GM13976 (cell line): ENCODE data around the gene MYLK2.

Experiments
- DNase-seq: peaks from one replicate; pipeline ENCODE4 v3.0.0; 2012; ENCODE audit warnings: low spot score
- CTCF ChIP-seq: IDR thresholded peaks from 2 replicates; pipeline ENCODE4 v1.5.1; 2012; ENCODE audit warnings: borderline replicate concordance, mild to moderate bottlenecking; ENCODE audit not compliant: insufficient read depth; ENCODE audit errors: extremely low read depth, missing control alignments, control extremely low read depth
- in situ Hi-C: fragments of 300-500 bp; cut with MboI; formaldehyde crosslinking; loops from one replicate; pipeline ENCODE4 v1.12.0; 2022; ENCODE audit warnings: low sequenced_read_pairs, mixed read lengths, inconsistent platforms; ENCODE audit not compliant: unreplicated experiment

The MYLK2 gene

GRCh38 chr20:31829731-31830130, 10.6 kb downstream of the MYLK2 start:
- in situ Hi-C loops, result loop anchor here (10.0 to 25.0 kb wide), 2 partner anchors 195 to 833 kb away; partner anchors contain the start of gene C20orf203
- no peak for DNase-seq
- no peak for TF ChIP-seq CTCF

- no peak for DNase-seq
- TF ChIP-seq CTCF, result no peak
- in situ Hi-C loops, result loop anchor here (10.0 to 25.0 kb wide), 2 partner anchors 194 to 832 kb away; partner anchors contain the start of gene C20orf203
These were observed 11.3 kb downstream of the MYLK2 start for GRCh38 chr20:31830406-31830981.

- no peak for DNase-seq
- in situ Hi-C loops, result loop anchor here (10.0 to 25.0 kb wide), 2 partner anchors 194 to 831 kb away; partner anchors contain the start of gene C20orf203
- no peak for TF ChIP-seq CTCF
These were observed 12.1 kb downstream of the MYLK2 start for GRCh38 chr20:31831211-31831610.

- in situ Hi-C loops, result loop anchor here (10.0 to 25.0 kb wide), 2 partner anchors 193 to 830 kb away; partner anchors contain the start of gene C20orf203
- DNase-seq, result no peak
- no peak for TF ChIP-seq CTCF
These were observed 12.7 kb downstream of the MYLK2 start for GRCh38 chr20:31831771-31832306.

GRCh38 chr20:31833130-31833930, 14.2 kb downstream of the MYLK2 start:
- in situ Hi-C loops, result loop anchor here (10.0 to 25.0 kb wide), 2 partner anchors 191 to 829 kb away; partner anchors contain the start of gene C20orf203
- TF ChIP-seq CTCF, result peak; percentile 80
- peak; percentile 87 for DNase-seq

- no peak for DNase-seq
- in situ Hi-C loops, result loop anchor here (10.0 to 25.0 kb wide), 2 partner anchors 191 to 828 kb away; partner anchors contain the start of gene C20orf203
These were observed 14.9 kb downstream of the MYLK2 start for GRCh38 chr20:31833931-31834521.

More at GRCh38 chr20:31833931-31834521, 14.9 kb downstream of the MYLK2 start:
- no peak for TF ChIP-seq CTCF
